A549 (cell line): ENCODE measurements around the gene RELL2. TPM values are rescaled to one million over a fixed set of nuclear protein-coding genes. Genes with fewer than 3 reads are reported as not detected.

Source experiments
- ATAC-seq, 2 experiments: fragments of 200-7000 bp in 1 of 2; fragments of >200 bp in 1 of 2; cut with Nextera tagmentation in 1 of 2; cut with Tn5 transposase in 1 of 2; 3 replicates each; pipeline versions ENCODE4 v1.8.0 to v1.9.1; 2018 to 2020; ENCODE audit warnings: mild to moderate bottlenecking in 1 of 2, moderate library complexity in 1 of 2
- CTCF ChIA-PET: fragments of 300-600 bp; sonication (Branson Sonifier 250); formaldehyde crosslinking; extraction: SDS; loops from one replicate; lab custom pipeline; 2021; ENCODE audit warnings: antibody characterized with exemption, inconsistent platforms; lab: Yijun Ruan, JAX
- POLR2A ChIA-PET: fragments of 350-600 bp; formaldehyde crosslinking; extraction: SDS; loops from one replicate; lab custom pipeline; 2021; ENCODE audit warnings: antibody characterized with exemption, inconsistent platforms; lab: Yijun Ruan, JAX
- DNase-seq, 2 experiments: peaks; one replicate each; pipeline versions ENCODE4 v3.0.0 to v3.0.0-alpha.2; 2011 to 2016; ENCODE audit warnings: low read depth in 1 of 2, low spot score in 1 of 2
- FAIRE-seq: peaks from 2 replicates; lab custom pipeline; 2011; peaks lifted over from hg19 to GRCh38; lab: Jason Lieb, UNC
- H3K27ac ChIP-seq, 2 experiments: fragments of >200 bp; sonication (Bioruptor Twin); formaldehyde crosslinking; 3 replicates each; pipeline ENCODE4 v1.5.1; 2016 to 2017
- H3K4me1 ChIP-seq: fragments of >200 bp; sonication (Bioruptor Twin); formaldehyde crosslinking; 3 replicates; pipeline ENCODE4 v1.6.1; 2016
- H3K4me2 ChIP-seq: fragments of >200 bp; sonication (Bioruptor Twin); formaldehyde crosslinking; 3 replicates; pipeline ENCODE4 v1.6.1; 2016
- H3K4me3 ChIP-seq: fragments of >200 bp; sonication (Bioruptor Twin); formaldehyde crosslinking; 3 replicates; pipeline ENCODE4 v1.5.1; 2016
- H3K9me3 ChIP-seq: fragments of >200 bp; sonication (Bioruptor Twin); formaldehyde crosslinking; 3 replicates; pipeline ENCODE4 v1.6.1; 2016
- CBX8 ChIP-seq: fragments of 200-600 bp; sonication (generic); IDR thresholded peaks from 2 replicates; pipeline ENCODE4 v1.6.1; 2016
- CHD2 ChIP-seq: fragments of 150-350 bp; IDR thresholded peaks from 2 replicates; pipeline ENCODE4 v1.6.1; 2014; ENCODE audit warnings: low read length; ENCODE audit not compliant: partially characterized antibody
- ESRRA ChIP-seq: fragments of 150-350 bp; IDR thresholded peaks from 2 replicates; pipeline ENCODE4 v1.6.1; 2014; ENCODE audit warnings: mild to moderate bottlenecking, low read length, borderline replicate concordance
- FOXS1 ChIP-seq: fragments of 250-450 bp; sonication (Bioruptor Pico); IDR thresholded peaks from 2 replicates; pipeline ENCODE4 v1.5.0; 2020; ENCODE audit warnings: mild to moderate bottlenecking, moderate library complexity
- HOXA7 ChIP-seq: fragments of 250-450 bp; sonication (Bioruptor Pico); IDR thresholded peaks from 2 replicates; pipeline ENCODE4 v1.5.0; 2020; ENCODE audit warnings: mild to moderate bottlenecking, moderate library complexity
- HOXB5 ChIP-seq: fragments of 250-450 bp; sonication (Bioruptor Pico); IDR thresholded peaks from 2 replicates; pipeline ENCODE4 v1.5.0; 2020; ENCODE audit warnings: mild to moderate bottlenecking, moderate library complexity
- JUN ChIP-seq, 2 experiments: fragments of >200 bp; sonication (Bioruptor Twin); formaldehyde crosslinking; IDR thresholded peaks; 2 replicates in 1 of 2; 3 replicates in 1 of 2; pipeline ENCODE4 v1.6.1; 2016 to 2017
- NFE2L2 ChIP-seq: fragments of 150-350 bp; conservative IDR thresholded peaks from 2 replicates; pipeline ENCODE4 v1.6.1; 2014; ENCODE audit warnings: low read length
- NPAS2 ChIP-seq: fragments of 250-450 bp; sonication (Bioruptor Pico); IDR thresholded peaks from 2 replicates; pipeline ENCODE4 v1.8.0; 2022; ENCODE audit warnings: mild to moderate bottlenecking, moderate library complexity, borderline replicate concordance
- NR3C1 ChIP-seq: fragments of >200 bp; sonication (Bioruptor Twin); formaldehyde crosslinking; IDR thresholded peaks from 3 replicates; pipeline ENCODE4 v1.6.1; 2017
- PHF8 ChIP-seq: fragments of 200-600 bp; sonication (generic); IDR thresholded peaks from 2 replicates; pipeline ENCODE4 v1.6.1; 2016; ENCODE audit warnings: low read depth, mild to moderate bottlenecking, antibody characterized with exemption, moderate library complexity, borderline replicate concordance
- POLR2A ChIP-seq: IDR thresholded peaks from 2 replicates; pipeline ENCODE4 v1.6.1; 2012; ENCODE audit warnings: mild to moderate bottlenecking, low read length
- POLR2AphosphoS2 ChIP-seq: conservative IDR thresholded peaks from 2 replicates; pipeline ENCODE4 v1.6.1; 2012; ENCODE audit warnings: low read length, improper control_type of control experiment, inconsistent platforms
- RARB ChIP-seq: fragments of 250-450 bp; sonication (Bioruptor Pico); IDR thresholded peaks from 2 replicates; pipeline ENCODE4 v1.8.0; 2021; ENCODE audit warnings: mild to moderate bottlenecking, moderate library complexity
- RCOR1 ChIP-seq: fragments of 150-350 bp; IDR thresholded peaks from 2 replicates; pipeline ENCODE4 v1.6.1; 2014; ENCODE audit warnings: antibody characterized with exemption, low read length, low read depth
- RFX5 ChIP-seq: fragments of 450-650 bp; IDR thresholded peaks from 2 replicates; pipeline ENCODE4 v1.7.1; 2014; ENCODE audit warnings: antibody characterized with exemption, mild to moderate bottlenecking, moderate library complexity
- SREBF2 ChIP-seq: fragments of 450-650 bp; IDR thresholded peaks from 2 replicates; pipeline ENCODE4 v1.6.1; 2014; ENCODE audit warnings: mild to moderate bottlenecking, moderate library complexity
- WGBS: methylation state at CpG from one replicate; pipeline ENCODE4 v1.1.6; 2017; ENCODE audit errors: missing lambda C conversion rate; 5-methylcytosine and 5-hydroxymethylcytosine counted together
- polyA minus RNA-seq: library from RNA; depleted of rRNA, polyadenylated mRNA; stranded (reverse); fragments of >200 nt; gene quantifications from 2 replicates; pipeline ENCODE4 v1.2.3, GENCODE V29; 2011; rRNA and poly(A)+ RNA removed
- polyA plus RNA-seq, 4 experiments: library from polyadenylated mRNA; depleted of rRNA in 3 of 4; stranded (reverse); fragments of >200 nt; fragmentation: RNase III in 1 of 4; extraction: RNeasy Plus Mini Kit Qiagen cat#74134 plus additional on column Dnase treatment in 1 of 4; gene quantifications; 2 replicates in 3 of 4; 3 replicates in 1 of 4; pipeline ENCODE4 v1.2.3, GENCODE V29; 2011 to 2017
- TF ChIP-seq, protein P1 (sequence below): fragments of >200 bp; sonication (Bioruptor Twin); formaldehyde crosslinking; IDR thresholded peaks from 3 replicates; pipeline ENCODE4 v1.6.1; 2016
- TF ChIP-seq, protein P2 (sequence below): fragments of 250-450 bp; sonication (Bioruptor Pico); IDR thresholded peaks from 2 replicates; pipeline ENCODE4 v1.5.0; 2020; ENCODE audit warnings: low read depth, mild to moderate bottlenecking, moderate library complexity
- TF ChIP-seq, protein P3 (sequence below): fragments of 200-600 bp; sonication (generic); IDR thresholded peaks from 2 replicates; pipeline ENCODE4 v1.6.1; 2016; ENCODE audit warnings: antibody characterized with exemption, mild to moderate bottlenecking, moderate library complexity
- TF ChIP-seq, protein P4 (sequence below): fragments of 150-350 bp; IDR thresholded peaks from 2 replicates; pipeline ENCODE4 v1.6.1; 2014; ENCODE audit warnings: low read depth, mild to moderate bottlenecking, low read length
- TF ChIP-seq, protein P5 (sequence below): IDR thresholded peaks from 2 replicates; pipeline ENCODE4 v1.6.1; 2012; ENCODE audit warnings: low read depth, borderline replicate concordance
- TF ChIP-seq, protein P6 (sequence below): fragments of 250-450 bp; sonication (Bioruptor Pico); IDR thresholded peaks from 2 replicates; pipeline ENCODE4 v1.5.0; 2021; ENCODE audit warnings: mild to moderate bottlenecking, moderate library complexity, borderline replicate concordance

The RELL2 gene, protein sequence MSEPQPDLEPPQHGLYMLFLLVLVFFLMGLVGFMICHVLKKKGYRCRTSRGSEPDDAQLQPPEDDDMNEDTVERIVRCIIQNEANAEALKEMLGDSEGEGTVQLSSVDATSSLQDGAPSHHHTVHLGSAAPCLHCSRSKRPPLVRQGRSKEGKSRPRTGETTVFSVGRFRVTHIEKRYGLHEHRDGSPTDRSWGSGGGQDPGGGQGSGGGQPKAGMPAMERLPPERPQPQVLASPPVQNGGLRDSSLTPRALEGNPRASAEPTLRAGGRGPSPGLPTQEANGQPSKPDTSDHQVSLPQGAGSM
- polyA plus RNA-seq (2011; rRNA removed) (2.8 and 3.6 TPM in 2 replicates), polyA plus RNA-seq (2017; fragmentation: RNase III; extraction: RNeasy Plus Mini Kit Qiagen cat#74134 plus additional on column Dnase treatment) (5.0 to 6.5 TPM (median 6.5 TPM) in 3 replicates), polyA minus RNA-seq (1.9 and 2.5 TPM in 2 replicates)
- polyA plus RNA-seq (2012; cell fraction: cytosol; rRNA removed) = 4.7 and 4.9 TPM in 2 replicates
- polyA plus RNA-seq (2012; cell fraction: nucleus; rRNA removed) = 16.1 and 20.1 TPM in 2 replicates

DNA sequence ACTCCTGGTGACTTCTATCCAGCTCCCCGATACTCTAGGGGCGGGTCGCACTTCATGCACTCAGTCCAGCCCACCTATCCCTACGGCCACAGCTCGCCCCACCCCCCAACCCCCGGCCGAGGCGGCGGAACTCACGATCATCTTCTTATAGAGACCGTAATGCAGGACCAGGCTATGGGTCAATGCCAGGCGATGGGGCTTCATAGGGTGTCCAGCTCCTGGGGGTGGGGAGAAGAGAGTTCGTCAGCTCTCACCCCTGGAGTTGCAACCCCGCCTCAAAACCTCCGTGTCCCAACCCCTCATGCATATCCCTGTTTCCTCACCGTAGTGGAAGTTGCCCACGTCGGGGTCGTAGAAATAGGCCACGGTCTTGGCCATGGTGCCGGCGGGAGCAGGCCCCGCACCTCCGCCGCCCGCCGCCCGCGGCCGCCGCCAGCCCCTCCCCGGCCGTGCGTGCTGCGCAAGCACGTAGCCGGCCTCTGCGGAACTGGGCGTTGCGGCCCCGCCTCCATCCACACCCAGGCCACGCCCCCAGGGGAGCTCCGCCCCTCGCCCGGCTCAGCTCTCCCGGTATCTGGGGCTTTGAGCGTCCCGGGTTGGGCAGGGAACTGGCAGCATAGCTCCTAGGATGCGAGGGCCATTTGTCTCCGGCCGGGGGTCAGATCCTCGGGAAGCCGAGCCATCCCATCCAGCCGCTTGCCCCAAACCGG, at the start of gene RELL2, which contains the start of gene HDAC3:
Gene RELL2, plus strand, starts transcription at position 585 of the 710 bp plus-strand sequence. CDS start 1,229 bp downstream, outside the sequence.
Gene HDAC3, minus strand, starts transcription at position 437 of the 710 bp plus-strand sequence. Its CDS starts 59 bp downstream, at position 378.
- Histone ChIP-seq H3K4me3 (peak within 1 kb of the TSS; percentile 83), H3K9me3 (no peaks in the 10 kb centered on the region), H3K4me1 (peaks cover 18% of the 10 kb centered on the region), H3K4me2 (peak within 1 kb of the TSS; percentile 93), H3K27ac (peak within 1 kb of the TSS; percentile 85 to 92)
- ChIA-PET CTCF (interaction anchor here (0.7 to 11.9 kb wide), 11 partner anchors 11 to 1062 kb away, joined by 3 to 170 read pairs (median 4); partner anchors contain the start of gene DIAPH1), POLR2A (interaction anchor here (0.6 to 3.0 kb wide), 14 partner anchors 10 to 688 kb away, joined by 3 to 33 read pairs (median 4); partner anchors contain the start of genes DELE1, DIAPH1, FCHSD1 and GNPDA1)
- WGBS = 0% methylated on average over 15 of the region's 55 CpGs
- FAIRE-seq (no peak), DNase-seq (peak; percentile 90 to 93), ATAC-seq (peak; percentile 80 to 94)
- TF ChIP-seq, protein P1, sequence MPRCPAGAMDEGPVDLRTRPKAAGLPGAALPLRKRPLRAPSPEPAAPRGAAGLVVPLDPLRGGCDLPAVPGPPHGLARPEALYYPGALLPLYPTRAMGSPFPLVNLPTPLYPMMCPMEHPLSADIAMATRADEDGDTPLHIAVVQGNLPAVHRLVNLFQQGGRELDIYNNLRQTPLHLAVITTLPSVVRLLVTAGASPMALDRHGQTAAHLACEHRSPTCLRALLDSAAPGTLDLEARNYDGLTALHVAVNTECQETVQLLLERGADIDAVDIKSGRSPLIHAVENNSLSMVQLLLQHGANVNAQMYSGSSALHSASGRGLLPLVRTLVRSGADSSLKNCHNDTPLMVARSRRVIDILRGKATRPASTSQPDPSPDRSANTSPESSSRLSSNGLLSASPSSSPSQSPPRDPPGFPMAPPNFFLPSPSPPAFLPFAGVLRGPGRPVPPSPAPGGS = peak; percentile 91; the same call in 2 of the 3 replicates
- TF ChIP-seq RCOR1 (no peak), HOXA7 (no peak), NFE2L2 (no peak), ESRRA (no peak), PHF8 (peak; percentile 92), FOXS1 (no peak), HOXB5 (CRISPR knock-in tag) (no peak), JUN (IDR thresholded peaks at IDR 0.05) (peak; percentile 56 to 73; a peak in 3 of 5 replicates), CBX8 (no peak), CHD2 (no peak), POLR2AphosphoS2 (no peak), NR3C1 (no peak), RARB (CRISPR knock-in tag) (no peak), NPAS2 (no peak), POLR2A (peak; percentile 94), SREBF2 (no peak), RFX5 (no peak)
- TF ChIP-seq, protein P2, sequence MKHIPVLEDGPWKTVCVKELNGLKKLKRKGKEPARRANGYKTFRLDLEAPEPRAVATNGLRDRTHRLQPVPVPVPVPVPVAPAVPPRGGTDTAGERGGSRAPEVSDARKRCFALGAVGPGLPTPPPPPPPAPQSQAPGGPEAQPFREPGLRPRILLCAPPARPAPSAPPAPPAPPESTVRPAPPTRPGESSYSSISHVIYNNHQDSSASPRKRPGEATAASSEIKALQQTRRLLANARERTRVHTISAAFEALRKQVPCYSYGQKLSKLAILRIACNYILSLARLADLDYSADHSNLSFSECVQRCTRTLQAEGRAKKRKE = no peak
- TF ChIP-seq, protein P3, sequence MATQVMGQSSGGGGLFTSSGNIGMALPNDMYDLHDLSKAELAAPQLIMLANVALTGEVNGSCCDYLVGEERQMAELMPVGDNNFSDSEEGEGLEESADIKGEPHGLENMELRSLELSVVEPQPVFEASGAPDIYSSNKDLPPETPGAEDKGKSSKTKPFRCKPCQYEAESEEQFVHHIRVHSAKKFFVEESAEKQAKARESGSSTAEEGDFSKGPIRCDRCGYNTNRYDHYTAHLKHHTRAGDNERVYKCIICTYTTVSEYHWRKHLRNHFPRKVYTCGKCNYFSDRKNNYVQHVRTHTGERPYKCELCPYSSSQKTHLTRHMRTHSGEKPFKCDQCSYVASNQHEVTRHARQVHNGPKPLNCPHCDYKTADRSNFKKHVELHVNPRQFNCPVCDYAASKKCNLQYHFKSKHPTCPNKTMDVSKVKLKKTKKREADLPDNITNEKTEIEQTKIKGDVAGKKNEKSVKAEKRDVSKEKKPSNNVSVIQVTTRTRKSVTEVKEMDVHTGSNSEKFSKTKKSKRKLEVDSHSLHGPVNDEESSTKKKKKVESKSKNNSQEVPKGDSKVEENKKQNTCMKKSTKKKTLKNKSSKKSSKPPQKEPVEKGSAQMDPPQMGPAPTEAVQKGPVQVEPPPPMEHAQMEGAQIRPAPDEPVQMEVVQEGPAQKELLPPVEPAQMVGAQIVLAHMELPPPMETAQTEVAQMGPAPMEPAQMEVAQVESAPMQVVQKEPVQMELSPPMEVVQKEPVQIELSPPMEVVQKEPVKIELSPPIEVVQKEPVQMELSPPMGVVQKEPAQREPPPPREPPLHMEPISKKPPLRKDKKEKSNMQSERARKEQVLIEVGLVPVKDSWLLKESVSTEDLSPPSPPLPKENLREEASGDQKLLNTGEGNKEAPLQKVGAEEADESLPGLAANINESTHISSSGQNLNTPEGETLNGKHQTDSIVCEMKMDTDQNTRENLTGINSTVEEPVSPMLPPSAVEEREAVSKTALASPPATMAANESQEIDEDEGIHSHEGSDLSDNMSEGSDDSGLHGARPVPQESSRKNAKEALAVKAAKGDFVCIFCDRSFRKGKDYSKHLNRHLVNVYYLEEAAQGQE = no peak
- TF ChIP-seq, protein P4, sequence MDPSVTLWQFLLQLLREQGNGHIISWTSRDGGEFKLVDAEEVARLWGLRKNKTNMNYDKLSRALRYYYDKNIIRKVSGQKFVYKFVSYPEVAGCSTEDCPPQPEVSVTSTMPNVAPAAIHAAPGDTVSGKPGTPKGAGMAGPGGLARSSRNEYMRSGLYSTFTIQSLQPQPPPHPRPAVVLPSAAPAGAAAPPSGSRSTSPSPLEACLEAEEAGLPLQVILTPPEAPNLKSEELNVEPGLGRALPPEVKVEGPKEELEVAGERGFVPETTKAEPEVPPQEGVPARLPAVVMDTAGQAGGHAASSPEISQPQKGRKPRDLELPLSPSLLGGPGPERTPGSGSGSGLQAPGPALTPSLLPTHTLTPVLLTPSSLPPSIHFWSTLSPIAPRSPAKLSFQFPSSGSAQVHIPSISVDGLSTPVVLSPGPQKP = no peak
- TF ChIP-seq, protein P5, sequence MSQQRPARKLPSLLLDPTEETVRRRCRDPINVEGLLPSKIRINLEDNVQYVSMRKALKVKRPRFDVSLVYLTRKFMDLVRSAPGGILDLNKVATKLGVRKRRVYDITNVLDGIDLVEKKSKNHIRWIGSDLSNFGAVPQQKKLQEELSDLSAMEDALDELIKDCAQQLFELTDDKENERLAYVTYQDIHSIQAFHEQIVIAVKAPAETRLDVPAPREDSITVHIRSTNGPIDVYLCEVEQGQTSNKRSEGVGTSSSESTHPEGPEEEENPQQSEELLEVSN = no peak; the same call in 1 of the 2 replicates
- TF ChIP-seq, protein P6, sequence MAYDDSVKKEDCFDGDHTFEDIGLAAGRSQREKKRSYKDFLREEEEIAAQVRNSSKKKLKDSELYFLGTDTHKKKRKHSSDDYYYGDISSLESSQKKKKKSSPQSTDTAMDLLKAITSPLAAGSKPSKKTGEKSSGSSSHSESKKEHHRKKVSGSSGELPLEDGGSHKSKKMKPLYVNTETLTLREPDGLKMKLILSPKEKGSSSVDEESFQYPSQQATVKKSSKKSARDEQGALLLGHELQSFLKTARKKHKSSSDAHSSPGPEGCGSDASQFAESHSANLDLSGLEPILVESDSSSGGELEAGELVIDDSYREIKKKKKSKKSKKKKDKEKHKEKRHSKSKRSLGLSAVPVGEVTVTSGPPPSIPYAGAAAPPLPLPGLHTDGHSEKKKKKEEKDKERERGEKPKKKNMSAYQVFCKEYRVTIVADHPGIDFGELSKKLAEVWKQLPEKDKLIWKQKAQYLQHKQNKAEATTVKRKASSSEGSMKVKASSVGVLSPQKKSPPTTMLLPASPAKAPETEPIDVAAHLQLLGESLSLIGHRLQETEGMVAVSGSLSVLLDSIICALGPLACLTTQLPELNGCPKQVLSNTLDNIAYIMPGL = no peak
- TF ChIP-seq, all 56 proteins: peak for 4
